GM11168 (cell line): ENCODE results near the gene IQCE.
"Not testable (repeated sequence)": the region's sequence is repeated elsewhere in the genome, so short reads cannot be mapped to it uniquely, and the experiment has no call there.

Source experiments
- in situ Hi-C: fragments of 300-500 bp; cut with MboI; formaldehyde crosslinking; loops from one replicate; pipeline ENCODE4 v1.12.0; 2022; ENCODE audit warnings: low sequenced_read_pairs; ENCODE audit not compliant: unreplicated experiment

IQCE gene

GRCh38 chr7:2546776-2547586 lies 11.8 kb upstream of the IQCE start:
- in situ Hi-C loops: no loop called here

GRCh38 chr7:2551418-2551817 lies 7.4 kb upstream of the IQCE start:
- in situ Hi-C loops: no loop called here

GRCh38 chr7:2553108-2553507 lies 5.7 kb upstream of the IQCE start:
- in situ Hi-C loops: no loop called here

GRCh38 chr7:2553831-2554581 lies 4.8 kb upstream of the IQCE start:
- in situ Hi-C loops: no loop called here

GRCh38 chr7:2554661-2555111 lies 4.1 kb upstream of the IQCE start:
- in situ Hi-C loops: no loop called here

GRCh38 chr7:2555121-2556052 lies 3.4 kb upstream of the IQCE start, which contains the start of gene BRAT1:
BRAT1 (minus strand) TSS chr7:2555524; CDS start chr7:2554431, 1,093 bp downstream.
- in situ Hi-C loops: no loop called here

GRCh38 chr7:2559283-2559950 lies 638 bp downstream of the IQCE start:
- in situ Hi-C loops: no loop called here

GRCh38 chr7:2563955-2564354 lies 5.2 kb downstream of the IQCE start:
- in situ Hi-C loops: not testable (repeated sequence)

- in situ Hi-C loops: no loop called here
Observed at GRCh38 chr7:2564970-2565540, 6.3 kb downstream of the IQCE start.

GRCh38 chr7:2566348-2566889 lies 7.6 kb downstream of the IQCE start:
- in situ Hi-C loops: no loop called here

GRCh38 chr7:2566890-2567678 lies 8.3 kb downstream of the IQCE start:
- in situ Hi-C loops: no loop called here

GRCh38 chr7:2567679-2568278 lies 9.0 kb downstream of the IQCE start:
- in situ Hi-C loops: no loop called here

GRCh38 chr7:2568521-2569223 lies 9.9 kb downstream of the IQCE start:
- in situ Hi-C loops: no loop called here

GRCh38 chr7:2569421-2569820 lies 10.6 kb downstream of the IQCE start:
- in situ Hi-C loops: no loop called here

- in situ Hi-C loops: no loop called here
Observed at GRCh38 chr7:2570021-2570420, 11.2 kb downstream of the IQCE start.

- in situ Hi-C loops: no loop called here
Observed at GRCh38 chr7:2571409-2571808, 12.6 kb downstream of the IQCE start.

GRCh38 chr7:2572101-2572842 lies 13.5 kb downstream of the IQCE start:
- in situ Hi-C loops: no loop called here
